AG04449 (cell line): ENCODE data around the gene FOXP1.
A peak's percentile ranks its signal among the peaks of the same experiment; 100 is the strongest.

Source experiments
- CTCF ChIA-PET: fragments of 350-600 bp; formaldehyde crosslinking; extraction: SDS; loops from one replicate; lab custom pipeline; 2021; ENCODE audit warnings: antibody characterized with exemption; lab: Yijun Ruan, JAX
- POLR2A ChIA-PET: fragments of 400-600, 350-600 bp; formaldehyde crosslinking; extraction: SDS; loops from one replicate; lab custom pipeline; 2020; ENCODE audit warnings: antibody characterized with exemption, inconsistent platforms; lab: Yijun Ruan, JAX
- DNase-seq: peaks from one replicate; pipeline ENCODE4 v3.0.0-alpha.2; 2010; ENCODE audit warnings: low read depth, low spot score
- H3K4me3 ChIP-seq: 2 replicates; pipeline ENCODE4 v1.5.1; 2011; ENCODE audit warnings: low read depth, mild to moderate bottlenecking, control low read depth, low read length
- TF ChIP-seq, protein P1 (sequence below): IDR thresholded peaks from one replicate; pipeline ENCODE4 v1.5.1; 2011; ENCODE audit warnings: mild to moderate bottlenecking, moderate library complexity, low read length, control low read depth, inconsistent platforms; ENCODE audit not compliant: insufficient read depth; ENCODE audit errors: missing control alignments

FOXP1 gene

DNA sequence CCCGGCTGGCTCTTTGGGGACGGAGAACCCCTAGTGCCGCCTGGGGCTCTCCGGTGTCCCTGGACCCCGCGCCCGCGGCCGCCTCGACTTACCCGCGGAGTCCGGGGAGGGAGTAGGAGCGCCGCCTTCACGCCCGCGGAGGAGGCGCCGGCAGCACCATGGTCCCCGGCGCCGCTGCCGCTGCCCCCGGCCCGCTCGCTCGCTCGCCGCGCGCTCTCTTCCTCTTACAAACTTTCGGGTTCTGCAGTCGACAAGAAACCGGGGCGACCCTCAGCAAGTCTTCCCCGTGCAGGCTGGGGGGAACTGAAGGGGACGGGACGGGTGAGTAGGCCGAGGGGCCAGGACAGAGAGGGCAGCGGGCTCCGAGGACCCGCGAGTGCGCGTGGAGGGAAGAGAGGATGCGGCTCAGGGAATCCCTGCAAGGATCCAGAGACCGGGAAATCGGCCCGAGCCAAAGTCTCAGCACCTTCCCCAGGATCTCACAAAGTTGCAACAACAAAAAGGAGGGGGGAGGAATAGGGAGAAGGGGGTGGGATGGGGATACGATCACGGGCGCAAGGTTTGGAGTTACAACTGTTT lies 2.0 kb downstream of the FOXP1 start:
- H3K4me3 ChIP-seq = peak overlapping the region; percentile 88
- DNase-seq = no peak
- TF ChIP-seq, protein P1, sequence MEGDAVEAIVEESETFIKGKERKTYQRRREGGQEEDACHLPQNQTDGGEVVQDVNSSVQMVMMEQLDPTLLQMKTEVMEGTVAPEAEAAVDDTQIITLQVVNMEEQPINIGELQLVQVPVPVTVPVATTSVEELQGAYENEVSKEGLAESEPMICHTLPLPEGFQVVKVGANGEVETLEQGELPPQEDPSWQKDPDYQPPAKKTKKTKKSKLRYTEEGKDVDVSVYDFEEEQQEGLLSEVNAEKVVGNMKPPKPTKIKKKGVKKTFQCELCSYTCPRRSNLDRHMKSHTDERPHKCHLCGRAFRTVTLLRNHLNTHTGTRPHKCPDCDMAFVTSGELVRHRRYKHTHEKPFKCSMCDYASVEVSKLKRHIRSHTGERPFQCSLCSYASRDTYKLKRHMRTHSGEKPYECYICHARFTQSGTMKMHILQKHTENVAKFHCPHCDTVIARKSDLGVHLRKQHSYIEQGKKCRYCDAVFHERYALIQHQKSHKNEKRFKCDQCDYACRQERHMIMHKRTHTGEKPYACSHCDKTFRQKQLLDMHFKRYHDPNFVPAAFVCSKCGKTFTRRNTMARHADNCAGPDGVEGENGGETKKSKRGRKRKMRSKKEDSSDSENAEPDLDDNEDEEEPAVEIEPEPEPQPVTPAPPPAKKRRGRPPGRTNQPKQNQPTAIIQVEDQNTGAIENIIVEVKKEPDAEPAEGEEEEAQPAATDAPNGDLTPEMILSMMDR = no peak
- ChIA-PET POLR2A (interaction anchor here (0.7 to 3.8 kb wide), 8 partner anchors 8 to 486 kb away, joined by 3 to 30 read pairs (median 4); no protein-coding TSS in a partner anchor), CTCF (interaction anchor here (1.0 kb wide), 1 partner anchor 189 kb away, joined by 4 read pairs; no protein-coding TSS in a partner anchor)

DNA sequence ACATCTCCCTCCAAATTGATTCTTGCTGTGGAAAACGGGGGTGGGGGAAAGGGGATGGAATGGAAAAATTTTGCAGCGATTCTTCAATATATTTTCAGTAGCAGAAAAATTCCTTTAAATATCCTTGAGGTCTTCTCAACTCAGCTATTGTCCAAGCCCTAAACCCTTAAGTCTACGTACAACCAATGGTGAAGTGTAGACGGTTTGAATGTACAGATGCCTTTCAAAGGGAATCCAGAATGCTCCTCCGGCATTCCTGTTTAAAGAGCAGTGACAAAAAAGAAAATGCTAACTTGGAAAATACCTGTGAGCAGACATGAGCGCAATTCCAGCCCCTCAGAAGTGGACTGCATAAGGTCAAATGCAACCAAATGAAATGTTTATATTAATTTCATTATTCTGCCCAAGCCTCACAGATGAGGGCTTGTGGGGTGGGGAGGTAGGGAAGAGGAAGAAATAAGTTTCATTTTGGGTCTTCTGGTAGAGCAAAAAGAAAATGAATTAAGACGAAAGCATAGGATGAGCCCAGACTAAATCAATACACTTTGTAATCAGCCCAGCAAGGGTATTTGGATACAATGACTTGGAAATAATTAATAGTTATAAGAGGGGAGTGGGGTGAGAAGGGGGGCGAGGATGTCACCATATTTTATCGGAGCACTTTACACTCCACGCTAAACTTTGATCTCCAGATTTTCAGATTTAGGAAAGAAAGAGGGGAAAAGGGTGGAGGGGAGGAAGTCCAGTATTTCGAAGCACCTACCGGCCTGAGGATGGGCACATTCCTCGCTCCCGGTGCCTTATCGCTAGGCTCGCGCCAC lies 2.7 kb downstream of the FOXP1 start:
- DNase-seq = no peak
- CTCF ChIA-PET = interaction anchor here (0.8 to 0.9 kb wide), 2 partner anchors 10 to 504 kb away, joined by 3 read pairs; no protein-coding TSS in a partner anchor

DNA sequence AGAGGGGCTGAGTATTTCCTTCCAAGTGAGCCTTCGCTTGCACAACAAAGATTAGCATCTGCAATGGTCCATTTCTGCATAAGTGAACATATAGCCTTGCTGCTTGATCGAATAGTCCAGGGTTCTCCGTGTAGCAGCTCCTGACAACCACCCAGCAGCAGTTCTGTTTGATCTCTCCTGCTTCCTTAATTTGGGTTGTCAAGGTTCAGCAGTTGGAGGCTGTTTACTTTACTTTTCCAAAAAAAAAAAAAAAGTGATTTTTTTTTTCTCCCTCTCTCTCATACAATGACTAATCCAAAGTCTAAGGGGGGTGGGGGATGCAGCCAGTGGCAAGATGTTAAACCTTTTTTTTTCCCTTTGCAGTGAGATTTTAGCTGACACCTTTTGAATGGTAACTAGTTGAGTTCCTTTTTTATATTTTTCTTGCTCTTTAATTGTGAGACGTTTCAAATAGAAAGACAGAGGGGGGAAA lies 3.6 kb downstream of the FOXP1 start:
- POLR2A ChIA-PET = interaction anchor here (1.1 to 1.7 kb wide), 5 partner anchors 37 to 83 kb away, joined by 3 to 6 read pairs (median 4); no protein-coding TSS in a partner anchor
- TF ChIP-seq, protein P1 = no peak
- CTCF ChIA-PET = interaction anchor here (0.8 to 0.9 kb wide), 2 partner anchors 11 to 503 kb away, joined by 3 read pairs; no protein-coding TSS in a partner anchor
- DNase-seq = no peak
- H3K4me3 ChIP-seq = peak overlapping the region; percentile 88

More for the DNA sequence above, 2.7 kb downstream of the FOXP1 start:
- H3K4me3 ChIP-seq = peak overlapping the region; percentile 88
- POLR2A ChIA-PET = interaction anchor here (1.1 to 1.7 kb wide), 5 partner anchors 38 to 84 kb away, joined by 3 to 6 read pairs (median 4); no protein-coding TSS in a partner anchor
- TF ChIP-seq, protein P1 = no peak

DNA sequence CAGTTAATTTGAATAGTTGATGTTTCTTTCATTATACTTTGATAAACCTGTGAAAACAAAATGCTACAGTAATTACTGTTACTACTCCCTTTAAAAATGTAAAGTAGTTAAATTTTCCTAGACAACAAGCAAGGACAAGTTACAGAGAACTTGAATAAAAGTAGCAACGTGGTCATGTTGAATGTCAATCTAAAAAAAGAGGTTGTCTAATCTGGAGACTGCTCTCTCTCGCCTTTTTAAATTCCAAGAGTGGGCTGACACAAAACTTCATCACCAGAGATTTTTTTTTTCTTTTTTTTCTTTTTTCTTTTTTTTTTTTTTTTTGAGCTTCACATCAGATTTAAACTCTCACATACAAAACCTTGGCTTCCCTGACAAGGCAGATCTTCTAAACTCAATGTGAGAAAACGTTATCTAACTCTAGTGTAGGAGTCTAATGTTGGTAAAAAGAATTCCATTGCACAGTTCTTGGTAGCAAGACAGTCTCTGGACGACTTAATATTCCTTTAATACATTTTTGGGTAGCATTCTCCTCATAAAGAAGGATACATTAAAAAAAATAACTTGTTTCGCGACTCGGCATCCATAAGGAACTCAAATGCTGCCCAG lies 4.1 kb downstream of the FOXP1 start:
- TF ChIP-seq, protein P1 = no peak
- ChIA-PET CTCF (no interaction called here), POLR2A (interaction anchor here (1.5 to 1.7 kb wide), 4 partner anchors 37 to 70 kb away, joined by 3 to 6 read pairs (median 4); no protein-coding TSS in a partner anchor)
- DNase-seq = no peak
- peak overlapping the region; percentile 88 for H3K4me3 ChIP-seq

DNA sequence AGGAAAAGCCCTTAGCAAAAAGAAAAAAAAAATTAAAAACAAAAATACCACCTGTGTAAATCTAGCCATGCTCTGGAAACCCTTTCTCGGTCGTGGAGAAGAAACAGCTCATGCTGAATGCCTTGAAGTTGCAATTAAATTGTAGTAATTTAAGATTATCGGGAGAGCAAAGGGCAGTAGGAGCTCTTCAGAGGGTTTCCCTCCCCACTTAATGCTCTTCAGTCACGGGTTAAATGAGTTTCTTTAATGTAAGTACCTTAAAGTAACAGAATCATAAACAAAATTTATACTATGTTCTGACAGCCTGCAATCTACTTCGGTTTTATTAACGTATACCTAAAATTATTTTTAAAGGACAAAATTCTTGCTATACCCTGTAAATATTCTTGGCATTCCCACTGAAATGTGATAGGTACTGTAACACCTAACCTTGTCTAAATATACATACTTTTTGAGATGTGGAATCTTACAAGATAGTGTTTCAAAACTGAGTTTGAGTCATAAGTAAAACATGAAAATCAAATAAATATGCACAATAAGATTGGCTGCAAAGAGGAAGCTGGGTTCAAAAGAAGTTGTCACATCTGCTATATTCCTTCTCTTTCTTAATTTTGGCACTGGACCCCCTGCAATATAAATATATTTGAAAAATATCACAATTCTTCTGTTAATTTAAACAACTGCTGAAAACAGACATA lies 5.3 kb downstream of the FOXP1 start:
- ChIA-PET POLR2A (no interaction called here), CTCF (interaction anchor here (1.0 kb wide), 1 partner anchor 67 kb away, joined by 3 read pairs; no protein-coding TSS in a partner anchor)
- TF ChIP-seq, protein P1 = no peak
- peak overlapping the region; percentile 12; the same call in 1 of the 2 replicates for H3K4me3 ChIP-seq
- no peak for DNase-seq
